H7 (cell line): ENCODE measurements around the gene NFKB1. TPM values are rescaled to one million over a fixed set of nuclear protein-coding genes. Genes with fewer than 3 reads are reported as not detected.

Experiments used
- DNase-seq: peaks from one replicate; pipeline ENCODE4 v3.0.0; 2012
- H3K27me3 ChIP-seq: 2 replicates; pipeline ENCODE4 v1.6.0; 2011; ENCODE audit warnings: mild to moderate bottlenecking, low read length; ENCODE audit not compliant: control insufficient read depth, insufficient read depth
- H3K36me3 ChIP-seq: replicated peaks from 2 replicates; pipeline ENCODE4 v1.5.1; 2011; ENCODE audit warnings: low read length; ENCODE audit not compliant: control insufficient read depth, insufficient read depth
- H3K4me3 ChIP-seq: 2 replicates; pipeline ENCODE4 v1.5.1; 2011; ENCODE audit warnings: low read depth, mild to moderate bottlenecking, control low read depth, low read length, moderate library complexity; ENCODE audit not compliant: insufficient read depth
- total RNA-seq: library from RNA; depleted of rRNA; stranded (reverse); fragments of >200 nt; shearing (Covaris generic); gene quantifications from 2 replicates; pipeline ENCODE4 v1.2.3, GENCODE V29; 2014

NFKB1 gene
- total RNA-seq, 1 experiment from 2014 or later = 6.8 TPM

- no peak overlapping the region for H3K4me3 ChIP-seq
- no peak for DNase-seq
- H3K36me3 ChIP-seq = no peaks in the 10 kb centered on the region
- no peaks in the 10 kb centered on the region for H3K27me3 ChIP-seq
Observed at GRCh38 chr4:102531462-102531861, 30.3 kb downstream of the NFKB1 start.

GRCh38 chr4:102533348-102533747, 32.2 kb downstream of the NFKB1 start:
- H3K4me3 ChIP-seq = no peak overlapping the region
- no peak for DNase-seq
- H3K36me3 ChIP-seq = no peaks in the 10 kb centered on the region
- H3K27me3 ChIP-seq = no peaks in the 10 kb centered on the region

DNA sequence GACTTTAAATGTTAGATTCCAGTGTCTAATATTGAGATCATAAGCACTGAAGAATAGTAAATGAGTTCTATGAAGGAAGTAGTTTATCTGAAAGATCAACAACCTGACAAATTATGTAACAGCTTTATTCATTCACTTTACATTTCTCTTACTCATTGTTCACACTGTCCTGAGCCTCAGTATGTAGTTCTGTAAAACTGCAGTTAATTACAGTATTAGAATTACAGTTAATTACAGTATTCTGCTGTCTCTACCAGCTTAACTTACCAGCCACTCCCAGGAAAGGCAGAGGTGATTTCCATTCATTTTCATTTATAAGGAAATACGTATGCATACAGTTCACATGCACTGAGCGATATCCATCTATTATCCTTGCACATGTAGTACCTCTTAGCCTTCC, 32.7 kb downstream of the NFKB1 start:
- Histone ChIP-seq H3K4me3 (no peak overlapping the region), H3K36me3 (no peaks in the 10 kb centered on the region), H3K27me3 (no peaks in the 10 kb centered on the region)
- DNase-seq = no peak

GRCh38 chr4:102534845-102535244, 33.7 kb downstream of the NFKB1 start:
- Histone ChIP-seq H3K27me3 (no peaks in the 10 kb centered on the region), H3K4me3 (no peak overlapping the region), H3K36me3 (no peaks in the 10 kb centered on the region)
- DNase-seq = no peak

- H3K27me3 ChIP-seq = no peaks in the 10 kb centered on the region
- H3K4me3 ChIP-seq = no peak overlapping the region
- DNase-seq = no peak
- no peaks in the 10 kb centered on the region for H3K36me3 ChIP-seq
Observed at GRCh38 chr4:102535398-102536082, 34.4 kb downstream of the NFKB1 start.

GRCh38 chr4:102536768-102537167, 35.6 kb downstream of the NFKB1 start:
- Histone ChIP-seq H3K4me3 (no peak overlapping the region), H3K27me3 (no peaks in the 10 kb centered on the region), H3K36me3 (no peaks in the 10 kb centered on the region)
- DNase-seq = no peak

- no peak overlapping the region for H3K4me3 ChIP-seq
- H3K36me3 ChIP-seq = no peaks in the 10 kb centered on the region
- DNase-seq = no peak
- H3K27me3 ChIP-seq = no peaks in the 10 kb centered on the region
Observed at GRCh38 chr4:102537269-102537668, 36.1 kb downstream of the NFKB1 start.

DNA sequence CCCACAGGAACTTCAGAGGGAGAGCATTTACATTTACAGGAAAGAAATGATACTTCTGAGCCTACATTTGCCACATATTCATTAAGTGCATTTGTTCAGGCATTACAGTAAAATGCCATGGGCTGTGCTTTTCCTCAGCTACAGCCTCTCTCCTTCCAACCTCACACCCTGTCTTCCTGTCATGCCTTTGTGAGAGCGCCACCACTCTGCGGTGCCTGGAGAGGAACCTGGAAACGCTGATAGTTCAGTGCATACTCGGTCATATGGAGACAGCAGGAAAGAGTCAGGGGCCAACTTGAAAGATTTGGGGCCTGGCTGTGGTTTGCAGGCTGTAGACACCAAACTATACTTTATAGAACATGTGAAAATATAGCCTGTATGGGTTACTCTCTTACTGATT, 40.5 kb downstream of the NFKB1 start:
- Histone ChIP-seq H3K4me3 (no peak overlapping the region), H3K36me3 (no peaks in the 10 kb centered on the region), H3K27me3 (no peaks in the 10 kb centered on the region)
- no peak for DNase-seq

DNA sequence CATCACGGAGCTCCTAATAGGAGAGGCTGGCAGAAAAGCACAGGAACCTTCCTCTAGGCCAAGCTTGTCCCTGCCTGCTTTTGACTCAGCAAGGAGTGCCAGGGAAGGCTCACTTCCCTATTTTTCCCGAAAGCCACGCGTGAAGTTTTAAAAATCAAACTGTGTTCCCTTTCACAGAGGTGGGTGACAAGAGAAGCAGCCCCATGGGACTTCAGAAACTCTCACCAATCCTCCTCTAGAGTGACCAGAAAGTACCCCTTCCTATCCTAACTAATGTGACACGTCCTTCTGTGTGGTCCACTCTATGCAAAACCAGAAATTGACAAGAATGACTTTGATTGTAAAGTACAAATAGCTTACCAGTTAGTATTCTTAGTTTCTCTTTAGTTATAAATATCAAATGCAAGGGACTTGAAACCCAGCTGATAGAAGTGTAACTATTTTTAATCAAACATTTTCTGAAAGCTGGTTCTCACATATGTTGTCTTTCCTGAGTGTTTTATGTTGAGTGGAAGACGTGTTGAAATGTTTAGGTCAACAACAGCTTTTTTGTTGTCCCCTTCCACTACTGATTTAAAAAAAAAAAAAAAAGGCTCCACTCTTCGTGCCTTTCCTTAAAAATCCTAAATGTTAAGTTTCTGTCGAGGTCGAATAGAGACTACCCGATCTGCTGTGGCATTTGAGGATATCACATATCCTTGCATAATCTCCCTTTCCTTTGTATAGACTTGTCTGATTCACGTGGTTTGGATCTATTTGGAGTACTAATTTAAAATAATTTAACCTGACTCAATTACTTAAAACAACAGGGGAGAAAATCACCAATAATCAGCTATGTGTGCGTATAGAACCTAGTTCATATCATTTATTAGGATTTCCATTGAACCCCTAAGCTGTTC, 42.1 kb downstream of the NFKB1 start:
- DNase-seq = no peak
- Histone ChIP-seq H3K36me3 (no peaks in the 10 kb centered on the region), H3K4me3 (no peak overlapping the region), H3K27me3 (no peaks in the 10 kb centered on the region)

GRCh38 chr4:102546635-102547034, 45.5 kb downstream of the NFKB1 start:
- no peaks in the 10 kb centered on the region for H3K36me3 ChIP-seq
- no peak overlapping the region for H3K4me3 ChIP-seq
- DNase-seq = no peak
- H3K27me3 ChIP-seq = no peaks in the 10 kb centered on the region

DNA sequence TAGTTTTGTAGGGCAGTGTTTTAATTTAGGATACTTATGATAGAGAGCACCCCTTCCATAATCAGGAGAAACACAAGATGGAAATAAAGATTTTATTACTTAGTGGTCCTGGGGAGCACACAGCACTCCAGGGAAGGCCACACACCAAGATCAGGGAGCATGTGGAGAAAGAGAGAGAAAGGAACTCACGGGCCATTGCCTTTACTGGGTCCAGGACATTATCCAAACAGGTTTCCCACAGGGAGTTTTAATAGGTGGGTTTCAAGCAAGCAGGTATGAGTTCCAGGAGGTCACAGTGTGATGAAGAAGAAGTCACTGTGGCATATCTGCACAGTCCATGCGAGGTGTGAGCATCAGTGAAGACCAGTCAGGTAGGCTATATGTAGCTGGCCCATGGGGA, 46.8 kb downstream of the NFKB1 start:
- Histone ChIP-seq H3K36me3 (no peaks in the 10 kb centered on the region), H3K27me3 (no peaks in the 10 kb centered on the region), H3K4me3 (no peak overlapping the region)
- no peak for DNase-seq

- no peaks in the 10 kb centered on the region for H3K27me3 ChIP-seq
- no peak for DNase-seq
- H3K4me3 ChIP-seq = no peak overlapping the region
- no peaks in the 10 kb centered on the region for H3K36me3 ChIP-seq
Observed at GRCh38 chr4:102551958-102552565, 50.9 kb downstream of the NFKB1 start.

DNA sequence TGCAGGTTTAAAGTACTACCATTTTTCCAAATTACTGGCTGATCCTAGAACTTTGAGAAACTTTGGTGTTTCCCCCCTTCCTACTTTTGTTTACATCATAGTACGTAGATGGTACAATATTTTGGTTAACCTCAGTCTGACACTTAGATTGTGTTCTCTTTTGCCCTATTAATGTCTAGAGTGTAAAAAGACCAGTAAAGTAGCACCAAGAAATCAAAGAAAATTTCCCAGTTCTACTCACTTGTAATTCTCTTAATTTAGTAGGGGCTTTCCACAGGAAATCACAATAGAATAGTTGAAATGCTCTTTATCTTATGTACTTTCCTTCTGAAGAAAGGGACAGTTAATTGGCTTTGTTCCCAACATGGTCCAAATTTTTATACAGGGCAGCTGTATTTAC, 51.6 kb downstream of the NFKB1 start:
- Histone ChIP-seq H3K27me3 (no peaks in the 10 kb centered on the region), H3K4me3 (no peak overlapping the region), H3K36me3 (no peaks in the 10 kb centered on the region)
- DNase-seq = no peak

DNA sequence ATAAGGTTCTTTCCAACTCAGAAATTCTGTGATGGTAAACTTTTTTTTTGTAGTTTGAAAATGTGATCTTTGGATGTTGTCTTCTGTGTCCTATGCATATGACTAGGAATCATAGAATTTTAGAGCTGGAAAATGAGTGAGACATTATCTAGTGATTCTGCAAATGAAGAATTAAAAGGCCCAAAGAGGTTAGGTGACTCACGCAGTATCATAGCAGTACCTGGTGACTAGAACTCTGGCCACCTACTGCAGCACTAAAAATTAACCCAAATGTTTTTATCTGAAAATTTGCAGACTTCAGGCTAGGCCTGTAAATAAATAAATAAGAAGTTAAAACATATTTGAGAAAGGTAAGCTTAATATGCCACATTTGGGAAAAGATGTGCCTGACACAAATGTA, 52.8 kb downstream of the NFKB1 start:
- H3K27me3 ChIP-seq = no peaks in the 10 kb centered on the region
- no peak overlapping the region for H3K4me3 ChIP-seq
- no peaks in the 10 kb centered on the region for H3K36me3 ChIP-seq
- DNase-seq = no peak

- Histone ChIP-seq H3K36me3 (no peaks in the 10 kb centered on the region), H3K4me3 (no peak overlapping the region), H3K27me3 (no peaks in the 10 kb centered on the region)
- DNase-seq = no peak
Observed at GRCh38 chr4:102554482-102554881, 53.3 kb downstream of the NFKB1 start.
